ENCODE results near the gene ADCK1.
A peak's percentile ranks its signal among the peaks of the same experiment; 100 is the strongest.

The ADCK1 gene

DNA sequence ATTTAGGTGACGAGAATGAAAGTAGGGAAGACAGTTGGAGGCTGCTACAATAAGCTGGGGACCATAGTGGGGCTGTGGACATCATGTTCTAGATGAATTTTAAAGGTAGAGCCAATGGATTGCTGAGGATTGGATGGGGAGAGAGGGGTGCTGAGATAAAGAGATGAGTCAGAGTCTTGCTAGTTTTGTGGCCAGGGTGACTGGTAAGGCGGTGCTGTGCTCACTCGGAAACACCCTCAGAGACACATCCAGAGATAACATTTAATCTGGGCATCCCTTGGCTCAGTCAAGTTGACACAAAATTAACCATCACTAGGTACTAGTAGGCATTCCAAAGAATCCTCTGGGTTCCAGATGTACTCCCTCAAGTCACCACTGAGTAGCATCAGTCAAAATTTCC is 170.7 kb downstream of the ADCK1 start:
- DNase-seq (ENCODE audit: low read depth): no peak
- in situ Hi-C loops (cut with HindIII; ENCODE audit: low sequenced_read_pairs): no loop called here
- no peak overlapping the region for H3K4me3 ChIP-seq (ENCODE audit: low read depth, low read length)
- TF ChIP-seq, protein P1, sequence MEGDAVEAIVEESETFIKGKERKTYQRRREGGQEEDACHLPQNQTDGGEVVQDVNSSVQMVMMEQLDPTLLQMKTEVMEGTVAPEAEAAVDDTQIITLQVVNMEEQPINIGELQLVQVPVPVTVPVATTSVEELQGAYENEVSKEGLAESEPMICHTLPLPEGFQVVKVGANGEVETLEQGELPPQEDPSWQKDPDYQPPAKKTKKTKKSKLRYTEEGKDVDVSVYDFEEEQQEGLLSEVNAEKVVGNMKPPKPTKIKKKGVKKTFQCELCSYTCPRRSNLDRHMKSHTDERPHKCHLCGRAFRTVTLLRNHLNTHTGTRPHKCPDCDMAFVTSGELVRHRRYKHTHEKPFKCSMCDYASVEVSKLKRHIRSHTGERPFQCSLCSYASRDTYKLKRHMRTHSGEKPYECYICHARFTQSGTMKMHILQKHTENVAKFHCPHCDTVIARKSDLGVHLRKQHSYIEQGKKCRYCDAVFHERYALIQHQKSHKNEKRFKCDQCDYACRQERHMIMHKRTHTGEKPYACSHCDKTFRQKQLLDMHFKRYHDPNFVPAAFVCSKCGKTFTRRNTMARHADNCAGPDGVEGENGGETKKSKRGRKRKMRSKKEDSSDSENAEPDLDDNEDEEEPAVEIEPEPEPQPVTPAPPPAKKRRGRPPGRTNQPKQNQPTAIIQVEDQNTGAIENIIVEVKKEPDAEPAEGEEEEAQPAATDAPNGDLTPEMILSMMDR (IDR thresholded peaks at IDR 0.05; ENCODE audit: low read depth, low read length, missing control alignments): no peak

DNA sequence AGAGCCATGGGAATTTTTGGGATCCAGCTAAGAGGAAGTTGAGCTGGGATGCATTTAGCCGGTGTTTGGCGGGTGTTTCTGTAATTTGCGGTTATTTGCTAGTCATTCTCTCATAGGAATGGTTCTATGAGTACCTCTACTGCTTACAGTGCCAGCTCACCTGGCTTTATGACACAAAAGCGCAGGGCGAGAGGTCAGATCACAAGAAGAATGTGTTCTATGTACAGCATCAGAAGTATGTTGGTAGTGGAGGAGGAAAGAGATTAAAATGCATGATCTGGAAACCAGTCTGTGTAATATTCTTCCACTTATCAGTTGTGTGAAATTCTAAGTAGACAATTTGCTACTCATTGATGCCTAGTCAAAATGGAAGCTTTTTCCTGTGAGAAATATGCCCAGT is 173.3 kb downstream of the ADCK1 start:
- DNase-seq (ENCODE audit: low read depth): no peak
- TF ChIP-seq, protein P1 (IDR thresholded peaks at IDR 0.05; ENCODE audit: low read depth, low read length, missing control alignments): no peak
- H3K4me3 ChIP-seq (ENCODE audit: low read depth, low read length): no peak overlapping the region
- in situ Hi-C loops (cut with HindIII; ENCODE audit: low sequenced_read_pairs): no loop called here

DNA sequence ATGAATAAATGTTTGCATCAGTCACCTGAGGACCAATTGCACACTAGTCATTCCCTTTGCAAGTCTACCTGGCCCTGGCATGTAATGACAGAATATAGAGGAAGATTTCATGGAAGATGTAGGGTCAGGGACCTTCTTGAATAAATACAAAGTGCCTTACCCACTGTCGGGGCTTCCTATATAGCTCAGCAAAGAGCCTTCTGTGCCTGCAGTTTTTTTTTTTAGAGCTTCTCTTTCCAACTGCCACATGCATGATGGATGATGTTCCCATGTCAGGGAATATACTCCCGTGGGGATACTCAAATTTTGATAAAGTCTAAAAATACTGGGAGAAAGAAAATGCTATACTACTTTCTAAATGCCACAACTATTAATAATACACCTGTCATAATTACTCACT is 176.7 kb downstream of the ADCK1 start:
- no peak overlapping the region for H3K4me3 ChIP-seq (ENCODE audit: low read depth, low read length)
- DNase-seq (ENCODE audit: low read depth): no peak
- in situ Hi-C loops (cut with HindIII; ENCODE audit: low sequenced_read_pairs): no loop called here
- TF ChIP-seq, protein P1 (IDR thresholded peaks at IDR 0.05; ENCODE audit: low read depth, low read length, missing control alignments): no peak

GRCh38 chr14:77979171-77979570 is 179.3 kb downstream of the ADCK1 start:
- no peak overlapping the region for H3K4me3 ChIP-seq (ENCODE audit: low read depth, low read length)
- TF ChIP-seq, protein P1 (IDR thresholded peaks at IDR 0.05; ENCODE audit: low read depth, low read length, missing control alignments): no peak

GRCh38 chr14:77979666-77980351 is 179.9 kb downstream of the ADCK1 start:
- H3K4me3 ChIP-seq (ENCODE audit: low read depth, low read length): no peak overlapping the region
- in situ Hi-C loops (cut with HindIII; ENCODE audit: low sequenced_read_pairs): no loop called here
- TF ChIP-seq, protein P1 (IDR thresholded peaks at IDR 0.05; ENCODE audit: low read depth, low read length, missing control alignments): peak; percentile 36
- DNase-seq (ENCODE audit: low read depth): peak; percentile 40

More at GRCh38 chr14:77979171-77979570, 179.3 kb downstream of the ADCK1 start:
- DNase-seq (ENCODE audit: low read depth): no peak
- in situ Hi-C loops (cut with HindIII; ENCODE audit: low sequenced_read_pairs): no loop called here

GRCh38 chr14:77980475-77981321 is 180.8 kb downstream of the ADCK1 start:
- H3K4me3 ChIP-seq (ENCODE audit: low read depth, low read length): peak overlapping the region; percentile 28

More at GRCh38 chr14:77980475-77981321, 180.8 kb downstream of the ADCK1 start:
- no peak for DNase-seq (ENCODE audit: low read depth)
- in situ Hi-C loops (cut with HindIII; ENCODE audit: low sequenced_read_pairs): no loop called here
- TF ChIP-seq, protein P1 (IDR thresholded peaks at IDR 0.05; ENCODE audit: low read depth, low read length, missing control alignments): no peak
